Measurements from ENCODE around the gene ALOX12.

DNA sequence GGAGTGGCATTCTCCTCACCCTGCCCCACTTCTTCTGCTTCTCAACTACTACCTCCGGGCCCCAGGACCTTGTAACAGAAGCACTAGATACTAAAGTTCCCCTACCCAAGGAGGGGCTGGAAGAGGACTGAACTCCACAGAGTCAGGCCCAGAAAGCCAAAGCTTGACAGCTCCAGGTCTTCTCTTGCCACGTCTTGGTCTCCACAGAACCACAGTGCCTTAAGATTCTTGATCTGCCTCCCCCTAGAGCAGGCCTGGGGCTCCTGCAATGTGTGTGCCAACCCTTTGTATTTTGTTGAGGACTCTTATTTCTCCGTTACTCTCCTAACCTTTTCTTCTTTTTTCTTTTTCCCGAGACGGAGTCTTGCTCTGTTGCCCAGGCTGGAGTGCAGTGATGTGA lies 44.0 kb downstream of the ALOX12 start:
- TF ChIP-seq SP1 (IDR thresholded peaks at IDR 0.05) (no peak), CTCF (IDR thresholded peaks at IDR 0.05; ENCODE audit: low read depth, low read length, missing input control) (no peak), YY1 (IDR thresholded peaks at IDR 0.05) (no peak), ATF3 (IDR thresholded peaks at IDR 0.05) (no peak), GABPA (IDR thresholded peaks at IDR 0.05 in 1 of 2, conservative IDR thresholded peaks at IDR 0.05 in 1 of 2) (no peak)
- TF ChIP-seq, protein P1, sequence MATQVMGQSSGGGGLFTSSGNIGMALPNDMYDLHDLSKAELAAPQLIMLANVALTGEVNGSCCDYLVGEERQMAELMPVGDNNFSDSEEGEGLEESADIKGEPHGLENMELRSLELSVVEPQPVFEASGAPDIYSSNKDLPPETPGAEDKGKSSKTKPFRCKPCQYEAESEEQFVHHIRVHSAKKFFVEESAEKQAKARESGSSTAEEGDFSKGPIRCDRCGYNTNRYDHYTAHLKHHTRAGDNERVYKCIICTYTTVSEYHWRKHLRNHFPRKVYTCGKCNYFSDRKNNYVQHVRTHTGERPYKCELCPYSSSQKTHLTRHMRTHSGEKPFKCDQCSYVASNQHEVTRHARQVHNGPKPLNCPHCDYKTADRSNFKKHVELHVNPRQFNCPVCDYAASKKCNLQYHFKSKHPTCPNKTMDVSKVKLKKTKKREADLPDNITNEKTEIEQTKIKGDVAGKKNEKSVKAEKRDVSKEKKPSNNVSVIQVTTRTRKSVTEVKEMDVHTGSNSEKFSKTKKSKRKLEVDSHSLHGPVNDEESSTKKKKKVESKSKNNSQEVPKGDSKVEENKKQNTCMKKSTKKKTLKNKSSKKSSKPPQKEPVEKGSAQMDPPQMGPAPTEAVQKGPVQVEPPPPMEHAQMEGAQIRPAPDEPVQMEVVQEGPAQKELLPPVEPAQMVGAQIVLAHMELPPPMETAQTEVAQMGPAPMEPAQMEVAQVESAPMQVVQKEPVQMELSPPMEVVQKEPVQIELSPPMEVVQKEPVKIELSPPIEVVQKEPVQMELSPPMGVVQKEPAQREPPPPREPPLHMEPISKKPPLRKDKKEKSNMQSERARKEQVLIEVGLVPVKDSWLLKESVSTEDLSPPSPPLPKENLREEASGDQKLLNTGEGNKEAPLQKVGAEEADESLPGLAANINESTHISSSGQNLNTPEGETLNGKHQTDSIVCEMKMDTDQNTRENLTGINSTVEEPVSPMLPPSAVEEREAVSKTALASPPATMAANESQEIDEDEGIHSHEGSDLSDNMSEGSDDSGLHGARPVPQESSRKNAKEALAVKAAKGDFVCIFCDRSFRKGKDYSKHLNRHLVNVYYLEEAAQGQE (IDR thresholded peaks at IDR 0.05), result no peak

Measured in liver (tissue), 3 donors.